ENCODE results near the gene LRRC75A.

DNA sequence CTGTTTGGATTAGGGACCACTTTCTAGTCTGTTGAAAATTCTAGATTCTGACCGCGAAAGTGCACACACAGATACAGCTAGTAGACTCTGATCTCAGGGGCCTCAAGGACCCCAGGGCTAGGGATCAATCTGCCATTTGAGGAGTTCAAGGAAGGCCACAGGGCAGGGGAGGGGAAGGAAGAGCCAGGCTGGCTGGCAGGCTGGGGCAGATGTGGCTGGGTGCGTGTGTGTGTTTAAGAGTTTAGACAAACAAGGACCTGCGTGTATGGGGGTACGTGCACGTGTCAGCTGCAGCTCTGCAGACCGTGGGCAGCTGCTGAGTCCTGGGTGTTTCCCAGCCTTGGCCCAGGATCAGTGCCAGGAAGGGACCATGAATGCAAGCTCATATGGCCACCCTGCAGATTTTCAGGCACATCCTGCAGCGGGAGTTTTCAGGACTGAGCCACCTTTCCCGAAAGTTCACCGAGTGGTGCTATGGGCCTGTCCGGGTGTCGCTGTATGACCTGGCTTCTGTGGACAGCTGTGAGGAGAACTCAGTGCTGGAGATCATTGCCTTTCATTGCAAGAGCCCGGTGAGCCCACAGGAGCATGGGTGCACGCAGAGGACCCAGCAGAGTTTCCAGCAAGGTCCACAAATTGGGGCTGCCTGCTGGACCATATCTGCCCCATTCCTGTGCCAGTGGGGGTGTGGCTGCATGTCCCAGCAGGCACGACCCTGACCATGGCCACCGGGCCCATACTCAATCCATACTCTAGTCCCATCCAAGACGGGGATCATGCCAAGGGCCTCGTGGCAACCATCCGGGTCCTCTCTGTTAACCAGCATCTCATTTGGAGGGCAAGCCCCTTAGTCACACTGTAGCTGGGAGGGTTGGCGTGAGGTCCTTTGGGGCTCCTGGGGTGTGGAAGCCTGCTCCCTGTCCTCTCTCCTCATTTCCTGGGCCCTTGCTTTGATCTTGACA, 66.0 kb downstream of the LRRC75A start:
- TF ChIP-seq, protein P1, sequence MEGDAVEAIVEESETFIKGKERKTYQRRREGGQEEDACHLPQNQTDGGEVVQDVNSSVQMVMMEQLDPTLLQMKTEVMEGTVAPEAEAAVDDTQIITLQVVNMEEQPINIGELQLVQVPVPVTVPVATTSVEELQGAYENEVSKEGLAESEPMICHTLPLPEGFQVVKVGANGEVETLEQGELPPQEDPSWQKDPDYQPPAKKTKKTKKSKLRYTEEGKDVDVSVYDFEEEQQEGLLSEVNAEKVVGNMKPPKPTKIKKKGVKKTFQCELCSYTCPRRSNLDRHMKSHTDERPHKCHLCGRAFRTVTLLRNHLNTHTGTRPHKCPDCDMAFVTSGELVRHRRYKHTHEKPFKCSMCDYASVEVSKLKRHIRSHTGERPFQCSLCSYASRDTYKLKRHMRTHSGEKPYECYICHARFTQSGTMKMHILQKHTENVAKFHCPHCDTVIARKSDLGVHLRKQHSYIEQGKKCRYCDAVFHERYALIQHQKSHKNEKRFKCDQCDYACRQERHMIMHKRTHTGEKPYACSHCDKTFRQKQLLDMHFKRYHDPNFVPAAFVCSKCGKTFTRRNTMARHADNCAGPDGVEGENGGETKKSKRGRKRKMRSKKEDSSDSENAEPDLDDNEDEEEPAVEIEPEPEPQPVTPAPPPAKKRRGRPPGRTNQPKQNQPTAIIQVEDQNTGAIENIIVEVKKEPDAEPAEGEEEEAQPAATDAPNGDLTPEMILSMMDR (IDR thresholded peaks at IDR 0.05), result no peak
- TF ChIP-seq FOXJ3 (CRISPR knock-in tag; IDR thresholded peaks at IDR 0.05; ENCODE audit: borderline replicate concordance) (no peak), CREB1 (CRISPR knock-in tag; IDR thresholded peaks at IDR 0.05) (no peak), RELA (CRISPR knock-in tag; IDR thresholded peaks at IDR 0.05; ENCODE audit: borderline replicate concordance) (no peak), ATF2 (CRISPR knock-in tag; IDR thresholded peaks at IDR 0.05; ENCODE audit: borderline replicate concordance, low read depth) (no peak), JUN (CRISPR knock-in tag; IDR thresholded peaks at IDR 0.05) (no peak), ESRRA (CRISPR knock-in tag; IDR thresholded peaks at IDR 0.05; ENCODE audit: borderline replicate concordance) (no peak), NR3C1 (CRISPR knock-in tag; conservative IDR thresholded peaks at IDR 0.05; ENCODE audit: low read depth) (no peak)
- TF ChIP-seq, protein P2, sequence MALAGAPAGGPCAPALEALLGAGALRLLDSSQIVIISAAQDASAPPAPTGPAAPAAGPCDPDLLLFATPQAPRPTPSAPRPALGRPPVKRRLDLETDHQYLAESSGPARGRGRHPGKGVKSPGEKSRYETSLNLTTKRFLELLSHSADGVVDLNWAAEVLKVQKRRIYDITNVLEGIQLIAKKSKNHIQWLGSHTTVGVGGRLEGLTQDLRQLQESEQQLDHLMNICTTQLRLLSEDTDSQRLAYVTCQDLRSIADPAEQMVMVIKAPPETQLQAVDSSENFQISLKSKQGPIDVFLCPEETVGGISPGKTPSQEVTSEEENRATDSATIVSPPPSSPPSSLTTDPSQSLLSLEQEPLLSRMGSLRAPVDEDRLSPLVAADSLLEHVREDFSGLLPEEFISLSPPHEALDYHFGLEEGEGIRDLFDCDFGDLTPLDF (CRISPR knock-in tag; IDR thresholded peaks at IDR 0.05), result no peak
- TF ChIP-seq, protein P3, sequence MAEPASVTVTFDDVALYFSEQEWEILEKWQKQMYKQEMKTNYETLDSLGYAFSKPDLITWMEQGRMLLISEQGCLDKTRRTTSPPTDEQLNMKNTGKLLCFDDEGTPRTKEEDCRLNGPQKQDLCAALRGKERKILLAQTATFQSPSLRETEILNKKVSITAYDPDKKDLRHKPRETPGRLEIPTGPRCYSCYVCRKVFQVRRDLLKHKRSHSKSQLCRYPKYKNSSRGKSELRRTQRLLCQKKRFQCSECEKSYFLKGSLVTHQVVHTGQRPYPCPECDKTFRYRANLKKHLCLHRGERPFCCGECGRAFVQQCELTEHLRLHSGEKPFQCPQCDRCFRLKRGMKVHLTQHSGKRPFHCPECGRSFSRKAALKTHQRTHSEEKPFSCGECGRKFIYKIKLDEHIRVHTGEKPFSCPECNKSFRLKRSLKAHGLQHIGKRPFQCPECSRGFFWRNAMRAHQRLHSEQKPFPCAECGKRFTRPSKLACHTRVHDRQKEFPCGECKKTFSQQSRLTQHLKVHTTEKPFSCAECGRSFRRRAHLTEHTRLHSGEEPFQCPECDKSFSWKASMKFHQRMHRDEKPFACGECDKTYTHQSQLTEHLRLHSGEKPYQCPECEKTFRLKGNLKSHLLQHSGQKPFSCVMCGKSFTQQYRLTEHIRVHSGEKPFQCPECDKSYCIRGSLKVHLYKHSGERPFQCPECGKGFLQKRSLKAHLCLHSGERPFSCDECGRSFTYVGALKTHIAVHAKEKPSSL (CRISPR knock-in tag; conservative IDR thresholded peaks at IDR 0.05), result no peak
